GM23248 (cell line): Measurements from ENCODE around the gene CIB1.

Source experiments
- EZH2 ChIP-seq: fragments of 200-600 bp; sonication (generic); IDR thresholded peaks from 2 replicates; pipeline ENCODE4 v1.6.1; 2018; ENCODE audit warnings: antibody characterized with exemption, mild to moderate bottlenecking; ENCODE audit not compliant: insufficient read depth, poor library complexity, severe bottlenecking
- EZH2phosphoT487 ChIP-seq: fragments of 200-600 bp; sonication (generic); IDR thresholded peaks from 2 replicates; pipeline ENCODE4 v1.6.1; 2018; ENCODE audit warnings: antibody characterized with exemption, moderate library complexity, mild to moderate bottlenecking, low read depth; ENCODE audit not compliant: insufficient read depth

- no peak for TF ChIP-seq EZH2phosphoT487
- no peak for TF ChIP-seq EZH2
Measured at GRCh38 chr15:90261811-90262210, 28.1 kb upstream of the CIB1 start.
